Endothelial cell (in vitro differentiated cells): ENCODE measurements around the gene BCL11A. TPM values are rescaled to one million over a fixed set of nuclear protein-coding genes. Genes with fewer than 3 reads are reported as not detected.

ENCODE experiments used
- DNase-seq: peaks from one replicate; pipeline ENCODE4 v3.0.0; 2021; ENCODE audit warnings: low spot score
- H3K27ac Mint-ChIP-seq: one replicate; pipeline ENCODE4 v1.8.0; 2021; ENCODE audit warnings: mixed read lengths, inconsistent platforms; ENCODE audit not compliant: unreplicated experiment
- H3K27me3 Mint-ChIP-seq: one replicate; pipeline ENCODE4 v1.8.0; 2021; ENCODE audit warnings: mild to moderate bottlenecking, moderate library complexity, mixed read lengths, inconsistent platforms; ENCODE audit not compliant: unreplicated experiment
- H3K36me3 Mint-ChIP-seq: one replicate; pipeline ENCODE4 v1.8.0; 2021; ENCODE audit warnings: mild to moderate bottlenecking, low read depth, mixed read lengths, inconsistent platforms; ENCODE audit not compliant: unreplicated experiment
- H3K4me1 Mint-ChIP-seq: one replicate; pipeline ENCODE4 v1.8.0; 2021; ENCODE audit warnings: mild to moderate bottlenecking, mixed read lengths, inconsistent platforms; ENCODE audit not compliant: unreplicated experiment
- H3K4me3 Mint-ChIP-seq: one replicate; pipeline ENCODE4 v1.8.0; 2021; ENCODE audit warnings: mild to moderate bottlenecking, mixed read lengths, inconsistent platforms; ENCODE audit not compliant: unreplicated experiment
- H3K9me3 Mint-ChIP-seq: one replicate; pipeline ENCODE4 v1.8.0; 2021; ENCODE audit warnings: mixed read lengths, inconsistent platforms; ENCODE audit not compliant: unreplicated experiment
- CTCF ChIP-seq: fragments of 200-600 bp; sonication (generic); IDR thresholded peaks from one replicate; pipeline ENCODE4 v1.5.0; 2021; ENCODE audit warnings: antibody characterized with exemption; ENCODE audit not compliant: unreplicated experiment
- total RNA-seq: library from RNA; stranded (reverse); fragmentation: NEBNext Ultra II Directional; extraction: Animal tissue kit (Norgen Biotek cat#: 25700); gene quantifications from one replicate; pipeline ENCODE4 v1.2.1, GENCODE V29; 2021; ENCODE audit not compliant: unreplicated experiment

The BCL11A gene
- total RNA-seq, 1 donor from 2014 or later, result 9.6 TPM

DNA sequence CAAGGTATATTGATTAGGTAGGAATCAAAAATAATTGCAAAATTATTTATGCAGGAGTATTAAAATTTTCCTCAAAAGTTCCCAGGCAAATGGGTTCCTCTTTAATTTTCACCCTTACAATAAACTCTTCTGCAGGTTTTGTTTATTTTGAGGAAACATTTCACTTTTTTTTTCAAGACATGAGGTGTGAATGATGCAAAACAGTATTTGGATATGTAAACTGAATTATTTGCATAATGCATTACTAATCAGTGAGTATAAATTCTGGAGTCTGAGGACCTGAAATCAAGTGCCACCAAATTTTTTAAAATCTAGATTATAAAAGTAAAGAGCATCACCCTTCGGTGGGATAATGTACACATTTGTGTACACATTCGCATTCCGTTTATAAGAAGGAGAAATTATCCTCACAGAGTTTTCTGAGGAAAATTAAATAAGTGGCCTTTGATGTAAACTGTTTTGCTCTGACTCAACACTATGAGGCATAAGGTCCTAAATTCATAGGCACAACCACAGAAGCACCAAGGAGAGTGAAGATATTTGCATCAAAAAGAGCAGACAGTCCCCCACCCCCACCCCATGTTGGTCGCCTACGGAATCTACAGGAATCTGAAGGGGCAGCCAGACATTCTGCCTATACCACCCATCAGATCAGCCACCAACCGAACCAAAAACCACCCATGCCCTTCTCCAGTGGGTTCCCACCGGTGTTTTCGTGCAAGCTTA, 33.1 kb downstream of the BCL11A start:
- Mint-ChIP-seq H3K36me3 (peaks cover 3% of the 10 kb centered on the region), H3K9me3 (no peaks in the 10 kb centered on the region), H3K4me1 (peaks cover 39% of the 10 kb centered on the region), H3K4me3 (no peak overlapping the region), H3K27ac (peak overlapping the region; percentile 20), H3K27me3 (no peaks in the 10 kb centered on the region)
- no peak for TF ChIP-seq CTCF
- no peak for DNase-seq

DNA sequence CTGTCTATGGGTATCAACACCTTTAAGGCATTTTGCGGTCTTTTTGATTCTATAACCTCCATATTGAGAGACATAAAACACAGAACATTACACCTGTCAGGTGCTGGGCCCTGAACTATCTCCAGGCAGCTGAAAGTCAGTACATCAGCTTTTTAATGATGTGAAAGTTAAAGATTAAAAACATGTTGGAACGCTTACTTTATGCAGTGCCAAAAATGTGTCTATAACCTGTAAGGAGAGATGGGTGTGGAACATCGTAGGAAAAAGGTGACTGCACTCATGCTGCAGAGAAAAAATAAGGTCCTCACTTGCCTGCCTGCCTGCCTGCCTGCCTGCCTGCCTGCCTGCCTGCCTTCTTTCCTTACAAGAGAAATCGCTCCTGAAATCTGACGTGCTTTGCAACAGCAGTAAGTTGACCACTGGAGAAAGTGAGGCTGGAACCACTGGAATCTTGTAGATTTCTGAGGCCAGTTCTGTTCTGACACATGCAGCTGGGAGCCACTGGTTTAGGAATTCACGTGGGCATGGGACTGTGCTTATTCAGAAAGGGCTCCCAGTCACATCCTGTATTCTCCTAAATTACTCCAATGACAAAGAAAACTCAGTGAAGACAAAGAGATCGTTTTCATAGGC, 34.1 kb downstream of the BCL11A start:
- Mint-ChIP-seq H3K36me3 (peaks cover 3% of the 10 kb centered on the region), H3K27ac (peak overlapping the region; percentile 62), H3K4me3 (no peak overlapping the region), H3K4me1 (peaks cover 47% of the 10 kb centered on the region), H3K27me3 (peaks cover 5% of the 10 kb centered on the region), H3K9me3 (no peaks in the 10 kb centered on the region)
- no peak for DNase-seq
- TF ChIP-seq CTCF, result no peak

- peaks cover 3% of the 10 kb centered on the region for H3K36me3 Mint-ChIP-seq
- no peak overlapping the region for H3K4me3 Mint-ChIP-seq
- H3K4me1 Mint-ChIP-seq, result peaks cover 48% of the 10 kb centered on the region
- DNase-seq, result no peak
- no peak for TF ChIP-seq CTCF
- no peak overlapping the region for H3K27ac Mint-ChIP-seq
- H3K9me3 Mint-ChIP-seq, result no peaks in the 10 kb centered on the region
- H3K27me3 Mint-ChIP-seq, result peaks cover 5% of the 10 kb centered on the region
Measured at GRCh38 chr2:60518567-60518966, 34.9 kb downstream of the BCL11A start.

GRCh38 chr2:60517446-60517845, 36.0 kb downstream of the BCL11A start:
- Mint-ChIP-seq H3K4me3 (no peak overlapping the region), H3K27ac (no peak overlapping the region), H3K27me3 (peaks cover 5% of the 10 kb centered on the region), H3K9me3 (no peaks in the 10 kb centered on the region), H3K36me3 (peaks cover 3% of the 10 kb centered on the region), H3K4me1 (peaks cover 50% of the 10 kb centered on the region)
- DNase-seq, result no peak
- no peak for TF ChIP-seq CTCF

GRCh38 chr2:60516826-60517225, 36.6 kb downstream of the BCL11A start:
- peak overlapping the region; percentile 14 for H3K4me3 Mint-ChIP-seq

More at GRCh38 chr2:60516826-60517225, 36.6 kb downstream of the BCL11A start:
- Mint-ChIP-seq H3K9me3 (no peaks in the 10 kb centered on the region), H3K4me1 (peaks cover 50% of the 10 kb centered on the region), H3K36me3 (peaks cover 3% of the 10 kb centered on the region), H3K27me3 (peaks cover 5% of the 10 kb centered on the region), H3K27ac (peak overlapping the region; percentile 11)
- no peak for DNase-seq
- no peak for TF ChIP-seq CTCF
